ENCODE data around the gene VDAC1.
"Not testable (repeated sequence)": the region's sequence is repeated elsewhere in the genome, so short reads cannot be mapped to it uniquely, and the experiment has no call there.

The VDAC1 gene

DNA sequence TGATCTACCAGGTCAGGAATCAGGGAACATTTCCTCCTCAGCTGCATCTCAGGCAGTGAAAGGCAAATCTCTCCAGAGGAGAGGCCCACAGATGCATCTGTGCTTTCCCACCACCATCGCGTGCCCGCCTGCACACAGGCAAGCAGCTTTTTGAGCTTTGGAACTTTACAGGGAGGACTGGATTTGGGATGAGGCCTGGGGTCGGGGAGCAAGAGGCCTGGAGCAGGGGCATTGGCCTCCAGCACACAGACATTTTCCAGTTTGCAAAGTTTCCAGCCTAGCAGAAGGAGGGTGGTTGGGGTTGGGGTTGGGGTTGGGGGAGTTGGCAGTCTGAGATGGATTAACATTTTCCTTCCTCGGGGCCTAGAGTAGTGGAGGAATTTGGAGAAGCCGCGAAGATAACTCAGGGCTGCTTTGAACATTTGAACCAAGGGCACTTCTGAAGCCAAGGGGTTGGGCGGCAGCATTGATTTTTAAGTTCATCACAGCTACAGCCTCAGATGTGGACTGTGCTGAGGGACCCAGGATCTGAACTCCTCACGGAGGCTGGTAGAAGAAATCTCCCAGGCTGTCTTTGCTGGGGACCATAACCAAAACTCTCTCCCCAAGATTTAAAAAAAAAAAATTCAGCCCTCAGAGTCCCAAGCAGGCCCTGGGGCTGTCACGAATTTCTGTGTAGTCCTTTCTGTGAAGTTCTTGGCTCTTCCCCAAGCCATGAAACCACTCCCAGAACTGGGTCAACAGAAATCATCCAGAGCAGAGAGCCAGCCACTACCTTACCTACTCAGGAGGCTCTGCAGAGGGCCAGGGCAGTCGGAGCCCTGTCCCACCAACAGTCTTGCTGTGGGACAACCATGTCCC lies 61.9 kb downstream of the VDAC1 start:
- in situ Hi-C loops (cut with HindIII; ENCODE audit: low sequenced_read_pairs): no loop called here
- no peak for DNase-seq (ENCODE audit: low read depth, low spot score)
- H3K4me3 ChIP-seq (ENCODE audit: low read depth, low read length): no peak overlapping the region
- TF ChIP-seq, protein P1, sequence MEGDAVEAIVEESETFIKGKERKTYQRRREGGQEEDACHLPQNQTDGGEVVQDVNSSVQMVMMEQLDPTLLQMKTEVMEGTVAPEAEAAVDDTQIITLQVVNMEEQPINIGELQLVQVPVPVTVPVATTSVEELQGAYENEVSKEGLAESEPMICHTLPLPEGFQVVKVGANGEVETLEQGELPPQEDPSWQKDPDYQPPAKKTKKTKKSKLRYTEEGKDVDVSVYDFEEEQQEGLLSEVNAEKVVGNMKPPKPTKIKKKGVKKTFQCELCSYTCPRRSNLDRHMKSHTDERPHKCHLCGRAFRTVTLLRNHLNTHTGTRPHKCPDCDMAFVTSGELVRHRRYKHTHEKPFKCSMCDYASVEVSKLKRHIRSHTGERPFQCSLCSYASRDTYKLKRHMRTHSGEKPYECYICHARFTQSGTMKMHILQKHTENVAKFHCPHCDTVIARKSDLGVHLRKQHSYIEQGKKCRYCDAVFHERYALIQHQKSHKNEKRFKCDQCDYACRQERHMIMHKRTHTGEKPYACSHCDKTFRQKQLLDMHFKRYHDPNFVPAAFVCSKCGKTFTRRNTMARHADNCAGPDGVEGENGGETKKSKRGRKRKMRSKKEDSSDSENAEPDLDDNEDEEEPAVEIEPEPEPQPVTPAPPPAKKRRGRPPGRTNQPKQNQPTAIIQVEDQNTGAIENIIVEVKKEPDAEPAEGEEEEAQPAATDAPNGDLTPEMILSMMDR (IDR thresholded peaks at IDR 0.05; ENCODE audit: low read depth, low read length): no peak

DNA sequence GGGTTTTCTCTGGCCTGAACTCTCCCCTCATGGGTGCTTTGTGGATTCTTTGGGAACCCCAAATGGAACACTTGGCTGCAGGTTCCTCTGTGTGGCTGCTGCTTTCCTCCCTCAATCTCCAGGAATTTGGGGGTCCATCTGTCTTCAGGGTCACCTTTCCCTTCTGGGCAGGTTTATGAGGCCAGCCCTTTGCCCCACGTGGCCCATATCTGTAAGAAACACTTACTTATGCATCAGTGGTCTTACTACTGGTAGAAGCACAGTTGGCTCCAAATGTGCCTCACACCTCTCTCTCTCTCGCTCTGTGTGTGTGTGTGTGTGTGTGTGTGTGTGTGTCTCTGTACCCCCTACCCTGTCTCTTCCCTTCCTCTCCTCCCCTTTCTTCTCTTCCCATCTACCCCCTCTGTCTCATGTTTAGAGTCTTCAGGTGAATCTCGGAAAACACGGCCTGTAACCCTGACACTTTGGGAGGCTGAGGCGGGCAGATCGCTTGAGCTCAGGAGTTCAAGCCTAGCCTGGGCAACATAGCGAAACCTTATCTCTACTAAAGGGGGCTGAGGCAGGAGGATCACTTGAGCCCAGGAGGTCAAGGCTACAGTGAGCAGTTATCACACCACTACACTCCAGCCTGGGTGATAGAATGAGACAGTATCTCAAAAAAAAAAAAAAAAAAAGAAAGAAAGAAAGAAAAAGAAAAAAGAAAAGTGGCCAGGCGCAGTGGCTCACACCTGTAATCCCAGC lies 63.1 kb downstream of the VDAC1 start:
- in situ Hi-C loops (cut with HindIII; ENCODE audit: low sequenced_read_pairs): no loop called here
- no peak for DNase-seq (ENCODE audit: low read depth, low spot score)
- TF ChIP-seq, protein P1 (IDR thresholded peaks at IDR 0.05; ENCODE audit: low read depth, low read length): no peak
- H3K4me3 ChIP-seq (ENCODE audit: low read depth, low read length): no peak overlapping the region

DNA sequence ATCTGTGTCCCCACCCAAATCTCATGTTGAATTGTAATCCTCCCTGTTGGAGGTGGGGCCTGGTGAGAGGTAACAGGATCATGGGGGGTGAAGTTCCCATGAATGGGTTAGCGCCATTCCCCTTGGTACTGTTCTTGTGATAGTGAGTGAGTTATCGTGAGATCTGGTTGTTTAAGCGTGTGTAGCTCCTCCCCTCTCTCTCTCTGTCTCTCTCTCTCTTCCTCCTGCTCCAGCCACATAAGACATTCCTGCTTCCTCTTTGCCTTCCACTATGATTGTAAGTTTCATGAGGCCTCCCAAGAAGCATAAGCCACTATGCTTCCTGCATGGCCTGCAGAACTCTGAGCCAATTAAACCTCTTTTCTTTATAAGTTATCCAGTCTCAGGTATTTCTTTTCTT lies 65.1 kb downstream of the VDAC1 start:
- in situ Hi-C loops (cut with HindIII; ENCODE audit: low sequenced_read_pairs): no loop called here
- TF ChIP-seq, protein P1 (IDR thresholded peaks at IDR 0.05; ENCODE audit: low read depth, low read length): no peak
- no peak for DNase-seq (ENCODE audit: low read depth, low spot score)
- no peak overlapping the region for H3K4me3 ChIP-seq (ENCODE audit: low read depth, low read length)

DNA sequence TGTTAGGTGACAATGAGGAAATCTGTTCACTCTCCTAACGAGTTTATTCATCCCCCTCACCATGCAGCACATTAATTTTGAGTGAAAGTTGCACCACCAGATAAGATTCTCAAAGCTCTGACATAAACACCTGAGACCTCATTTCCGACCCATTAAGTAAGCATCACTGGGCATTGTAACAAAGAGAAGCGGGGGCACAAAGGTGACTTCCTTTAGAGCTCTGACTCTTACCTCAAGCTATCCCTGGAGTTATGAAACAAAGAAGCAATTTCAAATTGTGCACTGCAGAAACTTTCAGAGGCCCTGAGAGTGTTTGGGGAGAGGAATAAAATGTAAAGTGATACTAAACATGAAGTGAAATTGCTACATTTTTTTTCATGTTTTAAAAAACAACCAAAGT lies 65.8 kb downstream of the VDAC1 start:
- TF ChIP-seq, protein P1 (IDR thresholded peaks at IDR 0.05; ENCODE audit: low read depth, low read length): no peak
- in situ Hi-C loops (cut with HindIII; ENCODE audit: low sequenced_read_pairs): no loop called here
- no peak for DNase-seq (ENCODE audit: low read depth, low spot score)
- H3K4me3 ChIP-seq (ENCODE audit: low read depth, low read length): no peak overlapping the region

DNA sequence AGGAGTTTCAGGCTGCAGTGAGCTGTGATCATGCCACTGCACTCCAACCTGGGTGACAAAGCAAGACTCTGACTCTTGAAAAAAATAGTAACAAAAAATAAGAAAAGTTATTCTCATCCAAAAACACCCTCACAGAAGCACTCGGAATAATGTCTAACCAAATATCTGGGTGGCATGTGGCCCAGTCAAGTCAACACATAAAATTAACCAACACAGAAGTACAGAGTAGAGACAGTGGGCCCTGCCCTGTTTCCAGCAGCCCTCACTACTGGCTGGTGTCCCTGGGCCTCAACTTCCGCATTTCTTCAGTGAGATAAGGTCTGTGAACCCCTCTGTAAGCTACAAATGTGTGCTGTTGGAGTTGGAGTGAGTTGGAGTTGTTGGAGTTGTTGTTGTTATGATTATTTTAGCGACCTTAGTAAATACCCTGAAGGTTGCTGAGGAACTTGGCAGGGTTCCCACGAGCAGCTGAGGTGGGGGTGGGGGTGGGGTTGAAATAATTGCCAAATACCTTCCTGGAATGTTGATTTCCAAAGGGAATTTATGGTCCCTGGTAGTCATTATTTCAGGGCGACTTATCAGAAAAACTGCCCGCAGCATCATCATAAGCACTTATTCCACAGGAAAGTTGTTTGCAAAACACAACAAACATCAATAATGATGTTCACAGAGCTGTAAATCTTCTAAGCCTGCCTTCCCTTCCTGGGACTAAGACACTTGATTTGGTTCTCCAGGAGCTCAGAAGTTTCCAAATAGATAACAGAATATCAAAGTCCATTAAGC lies 66.5 kb downstream of the VDAC1 start:
- no peak overlapping the region for H3K4me3 ChIP-seq (ENCODE audit: low read depth, low read length)
- DNase-seq (ENCODE audit: low read depth, low spot score): no peak
- TF ChIP-seq, protein P1 (IDR thresholded peaks at IDR 0.05; ENCODE audit: low read depth, low read length): no peak
- in situ Hi-C loops (cut with HindIII; ENCODE audit: low sequenced_read_pairs): no loop called here

DNA sequence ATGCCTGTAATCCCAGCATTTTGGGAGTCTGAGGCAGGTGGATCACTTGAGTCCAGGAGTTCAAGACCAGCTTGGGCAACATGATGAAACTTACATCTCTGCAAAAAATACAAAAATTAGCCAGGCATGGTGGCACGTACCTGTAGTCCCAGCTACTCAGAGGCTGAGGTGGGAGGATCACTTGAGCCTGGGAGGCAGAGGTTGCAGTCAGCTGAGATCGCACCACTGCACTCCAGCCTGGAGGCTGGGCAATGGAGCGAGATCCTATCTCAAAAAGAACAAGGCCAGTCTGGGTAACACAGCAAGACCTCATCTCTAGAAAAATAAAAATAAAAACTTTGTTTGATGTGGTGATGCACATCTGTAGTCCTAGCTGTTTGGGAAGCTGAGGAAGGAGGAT lies 67.1 kb downstream of the VDAC1 start:
- DNase-seq (ENCODE audit: low read depth, low spot score); H3K4me3 ChIP-seq (ENCODE audit: low read depth, low read length); in situ Hi-C loops (cut with HindIII; ENCODE audit: low sequenced_read_pairs): not testable (repeated sequence)
